Lower leg skin (tissue), 3 donors: ENCODE measurements around the gene ST7.

Source experiments
- POLR2A ChIP-seq, 2 donors: fragments of 450-650 bp; IDR thresholded peaks; one replicate each; pipeline ENCODE4 v1.6.1; 2016 to 2017; ENCODE audit warnings: antibody characterized with exemption in 2 of 2, mild to moderate bottlenecking in 1 of 2, moderate library complexity in 1 of 2
- TF ChIP-seq, protein P1 (sequence below), 3 donors: fragments of 450-650 bp; IDR thresholded peaks; one replicate each; pipeline ENCODE4 v1.5.1; 2016; ENCODE audit warnings: antibody characterized with exemption in 3 of 3, mild to moderate bottlenecking in 3 of 3, moderate library complexity in 2 of 3

DNA sequence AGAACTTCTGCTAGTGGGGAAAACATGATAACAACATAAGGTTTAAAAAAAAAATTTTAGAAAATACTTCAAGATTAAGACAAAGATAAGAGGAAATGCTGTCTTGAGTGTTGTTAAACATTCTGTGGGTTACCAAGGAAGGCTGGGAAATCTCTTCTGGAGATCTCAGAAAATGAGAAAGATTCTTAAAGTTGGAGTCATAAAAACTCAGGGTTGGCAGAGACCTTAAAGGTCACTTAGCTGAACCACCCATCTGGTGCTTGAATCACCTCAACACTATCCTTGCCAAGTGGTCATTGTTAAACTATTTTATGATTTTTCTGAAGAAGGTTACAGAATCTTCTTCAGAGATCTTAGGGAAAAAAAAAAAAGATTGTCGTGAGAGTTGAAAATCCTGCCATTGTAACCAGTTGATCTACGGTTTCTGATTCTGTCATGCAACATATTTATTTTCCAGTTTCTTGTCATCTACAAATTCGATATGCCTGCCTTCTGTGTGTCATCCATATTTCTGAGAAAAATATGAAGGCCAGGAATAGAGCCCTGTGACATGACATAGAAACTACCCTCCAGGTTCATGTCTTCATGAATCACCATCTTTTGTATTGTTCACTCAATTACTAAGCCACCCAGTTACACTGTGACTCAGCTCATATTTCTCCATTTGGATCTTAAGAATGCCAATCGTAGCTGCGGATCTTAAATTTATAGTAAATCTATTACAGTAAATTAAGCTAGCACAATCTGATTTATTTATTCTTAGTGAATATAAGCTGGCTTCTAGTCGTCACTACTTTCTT lies 179.2 kb downstream of the ST7 start:
- TF ChIP-seq, protein P1, sequence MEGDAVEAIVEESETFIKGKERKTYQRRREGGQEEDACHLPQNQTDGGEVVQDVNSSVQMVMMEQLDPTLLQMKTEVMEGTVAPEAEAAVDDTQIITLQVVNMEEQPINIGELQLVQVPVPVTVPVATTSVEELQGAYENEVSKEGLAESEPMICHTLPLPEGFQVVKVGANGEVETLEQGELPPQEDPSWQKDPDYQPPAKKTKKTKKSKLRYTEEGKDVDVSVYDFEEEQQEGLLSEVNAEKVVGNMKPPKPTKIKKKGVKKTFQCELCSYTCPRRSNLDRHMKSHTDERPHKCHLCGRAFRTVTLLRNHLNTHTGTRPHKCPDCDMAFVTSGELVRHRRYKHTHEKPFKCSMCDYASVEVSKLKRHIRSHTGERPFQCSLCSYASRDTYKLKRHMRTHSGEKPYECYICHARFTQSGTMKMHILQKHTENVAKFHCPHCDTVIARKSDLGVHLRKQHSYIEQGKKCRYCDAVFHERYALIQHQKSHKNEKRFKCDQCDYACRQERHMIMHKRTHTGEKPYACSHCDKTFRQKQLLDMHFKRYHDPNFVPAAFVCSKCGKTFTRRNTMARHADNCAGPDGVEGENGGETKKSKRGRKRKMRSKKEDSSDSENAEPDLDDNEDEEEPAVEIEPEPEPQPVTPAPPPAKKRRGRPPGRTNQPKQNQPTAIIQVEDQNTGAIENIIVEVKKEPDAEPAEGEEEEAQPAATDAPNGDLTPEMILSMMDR (IDR thresholded peaks at IDR 0.05): no peak
- no peak for TF ChIP-seq POLR2A (IDR thresholded peaks at IDR 0.05)
